HCT116 (cell line): ENCODE results near the gene TENM4.

Experiments
- CEBPB ChIP-seq: IDR thresholded peaks from 2 replicates; pipeline ENCODE4 v1.6.1; 2012; ENCODE audit warnings: low read depth
- ELF1 ChIP-seq: IDR thresholded peaks from 2 replicates; pipeline ENCODE4 v1.6.1; 2012; ENCODE audit warnings: low read depth, borderline replicate concordance
- EZH2 ChIP-seq: fragments of 200-600 bp; sonication (generic); IDR thresholded peaks from 2 replicates; pipeline ENCODE4 v1.6.1; 2017; ENCODE audit warnings: antibody characterized with exemption, mixed run types
- EZH2phosphoT487 ChIP-seq: fragments of 200-600 bp; IDR thresholded peaks from 2 replicates; pipeline ENCODE4 v1.6.1; 2018; ENCODE audit warnings: antibody characterized with exemption, borderline replicate concordance
- FOSL1 ChIP-seq: IDR thresholded peaks from 2 replicates; pipeline ENCODE4 v1.6.1; 2012; ENCODE audit warnings: low read depth
- POLR2A ChIP-seq: IDR thresholded peaks from 2 replicates; pipeline ENCODE4 v1.7.0; 2011; ENCODE audit warnings: borderline replicate concordance; ENCODE audit not compliant: insufficient read depth, insufficient read length; ENCODE audit errors: extremely low read depth
- POLR2AphosphoS5 ChIP-seq: IDR thresholded peaks from 2 replicates; pipeline ENCODE4 v1.6.1; 2011; ENCODE audit warnings: mild to moderate bottlenecking, low read depth, low read length, moderate library complexity
- TF ChIP-seq, protein P1 (sequence below), 3 experiments: fragments of 200-600 bp in 1 of 3; sonication (generic) in 1 of 3; IDR thresholded peaks in 2 of 3; conservative IDR thresholded peaks in 1 of 3; 2 replicates each; pipeline ENCODE4 v1.5.1; 2012 to 2017; ENCODE audit warnings: low read depth in 2 of 3, low read length in 2 of 3, antibody characterized with exemption in 1 of 3, borderline replicate concordance in 1 of 3, control low read depth in 1 of 3, mild to moderate bottlenecking in 1 of 3, mixed read lengths in 1 of 3, mixed run types in 1 of 3, moderate library complexity in 1 of 3; ENCODE audit not compliant: insufficient read depth in 1 of 3
- TF ChIP-seq, protein P2 (sequence below): IDR thresholded peaks from 2 replicates; pipeline ENCODE4 v1.6.1; 2012; ENCODE audit warnings: low read depth

DNA sequence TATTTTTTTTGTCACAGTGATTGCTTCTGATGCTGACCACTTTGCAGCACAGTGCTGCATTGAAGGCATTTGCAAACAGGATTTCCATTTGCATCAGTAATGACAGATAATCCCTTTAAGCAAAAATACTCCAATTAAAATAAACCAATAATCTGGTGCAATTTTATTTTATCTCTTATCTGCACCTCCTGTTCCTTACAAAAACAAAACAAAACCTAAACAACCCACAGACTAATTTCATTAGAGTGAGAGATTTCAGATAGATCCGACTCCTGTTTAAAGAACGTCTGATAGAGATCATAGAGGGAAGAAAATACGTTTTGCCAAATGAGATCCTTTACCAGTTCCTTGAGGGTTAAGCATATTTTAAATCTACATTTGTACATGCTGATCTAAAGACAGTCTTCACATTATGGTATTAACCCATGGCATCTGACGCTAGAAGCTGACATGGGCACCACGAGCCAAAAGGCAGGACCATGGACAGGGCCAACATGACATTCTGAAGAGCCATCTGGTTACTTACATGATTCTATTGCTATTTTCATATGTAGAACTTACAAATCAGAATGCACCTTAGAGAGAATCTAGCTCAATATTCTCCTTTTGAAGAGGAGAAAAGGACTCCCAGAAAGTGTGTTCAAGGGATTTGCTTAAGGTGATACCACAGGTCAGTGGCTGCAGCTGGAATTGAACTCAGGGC is 580.0 kb downstream of the TENM4 start:
- TF ChIP-seq CEBPB: no peak
- TF ChIP-seq, protein P1, sequence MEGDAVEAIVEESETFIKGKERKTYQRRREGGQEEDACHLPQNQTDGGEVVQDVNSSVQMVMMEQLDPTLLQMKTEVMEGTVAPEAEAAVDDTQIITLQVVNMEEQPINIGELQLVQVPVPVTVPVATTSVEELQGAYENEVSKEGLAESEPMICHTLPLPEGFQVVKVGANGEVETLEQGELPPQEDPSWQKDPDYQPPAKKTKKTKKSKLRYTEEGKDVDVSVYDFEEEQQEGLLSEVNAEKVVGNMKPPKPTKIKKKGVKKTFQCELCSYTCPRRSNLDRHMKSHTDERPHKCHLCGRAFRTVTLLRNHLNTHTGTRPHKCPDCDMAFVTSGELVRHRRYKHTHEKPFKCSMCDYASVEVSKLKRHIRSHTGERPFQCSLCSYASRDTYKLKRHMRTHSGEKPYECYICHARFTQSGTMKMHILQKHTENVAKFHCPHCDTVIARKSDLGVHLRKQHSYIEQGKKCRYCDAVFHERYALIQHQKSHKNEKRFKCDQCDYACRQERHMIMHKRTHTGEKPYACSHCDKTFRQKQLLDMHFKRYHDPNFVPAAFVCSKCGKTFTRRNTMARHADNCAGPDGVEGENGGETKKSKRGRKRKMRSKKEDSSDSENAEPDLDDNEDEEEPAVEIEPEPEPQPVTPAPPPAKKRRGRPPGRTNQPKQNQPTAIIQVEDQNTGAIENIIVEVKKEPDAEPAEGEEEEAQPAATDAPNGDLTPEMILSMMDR (IDR thresholded peaks at IDR 0.05 in 2 of 3, conservative IDR thresholded peaks at IDR 0.05 in 1 of 3; ENCODE audit: borderline replicate concordance in 1 of 3, insufficient read depth in 1 of 3, low read depth in 2 of 3, low read length in 2 of 3): no peak
- TF ChIP-seq FOSL1: no peak
- no peak for TF ChIP-seq ELF1
- TF ChIP-seq EZH2: no peak
- TF ChIP-seq POLR2AphosphoS5: no peak
- TF ChIP-seq, protein P2, sequence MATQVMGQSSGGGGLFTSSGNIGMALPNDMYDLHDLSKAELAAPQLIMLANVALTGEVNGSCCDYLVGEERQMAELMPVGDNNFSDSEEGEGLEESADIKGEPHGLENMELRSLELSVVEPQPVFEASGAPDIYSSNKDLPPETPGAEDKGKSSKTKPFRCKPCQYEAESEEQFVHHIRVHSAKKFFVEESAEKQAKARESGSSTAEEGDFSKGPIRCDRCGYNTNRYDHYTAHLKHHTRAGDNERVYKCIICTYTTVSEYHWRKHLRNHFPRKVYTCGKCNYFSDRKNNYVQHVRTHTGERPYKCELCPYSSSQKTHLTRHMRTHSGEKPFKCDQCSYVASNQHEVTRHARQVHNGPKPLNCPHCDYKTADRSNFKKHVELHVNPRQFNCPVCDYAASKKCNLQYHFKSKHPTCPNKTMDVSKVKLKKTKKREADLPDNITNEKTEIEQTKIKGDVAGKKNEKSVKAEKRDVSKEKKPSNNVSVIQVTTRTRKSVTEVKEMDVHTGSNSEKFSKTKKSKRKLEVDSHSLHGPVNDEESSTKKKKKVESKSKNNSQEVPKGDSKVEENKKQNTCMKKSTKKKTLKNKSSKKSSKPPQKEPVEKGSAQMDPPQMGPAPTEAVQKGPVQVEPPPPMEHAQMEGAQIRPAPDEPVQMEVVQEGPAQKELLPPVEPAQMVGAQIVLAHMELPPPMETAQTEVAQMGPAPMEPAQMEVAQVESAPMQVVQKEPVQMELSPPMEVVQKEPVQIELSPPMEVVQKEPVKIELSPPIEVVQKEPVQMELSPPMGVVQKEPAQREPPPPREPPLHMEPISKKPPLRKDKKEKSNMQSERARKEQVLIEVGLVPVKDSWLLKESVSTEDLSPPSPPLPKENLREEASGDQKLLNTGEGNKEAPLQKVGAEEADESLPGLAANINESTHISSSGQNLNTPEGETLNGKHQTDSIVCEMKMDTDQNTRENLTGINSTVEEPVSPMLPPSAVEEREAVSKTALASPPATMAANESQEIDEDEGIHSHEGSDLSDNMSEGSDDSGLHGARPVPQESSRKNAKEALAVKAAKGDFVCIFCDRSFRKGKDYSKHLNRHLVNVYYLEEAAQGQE: peak; percentile 68
- TF ChIP-seq POLR2A: no peak
- TF ChIP-seq EZH2phosphoT487: no peak
